Natural killer cell treated with Interleukin-12 subunit alpha and Interleukin-12 subunit beta and Interleukin-15 and Interleukin-18, amount 100 ng/mL, for 72 hours (primary cell): ENCODE measurements around the gene SETD6. TPM values are rescaled to one million over a fixed set of nuclear protein-coding genes. Genes with fewer than 3 reads are reported as not detected.

Experiments used
- ATAC-seq, 2 donors: fragments of 150-1000 bp; cut with Tn5 transposase in 1 of 2; sonication (Bioruptor Pico), chemical (Tn5 transposase) in 1 of 2; 2 replicates each; pipeline ENCODE4 v1.10.0; 2021
- DNase-seq: peaks from one replicate; pipeline ENCODE4 v3.0.0; 2022; ENCODE audit warnings: low spot score
- H3K27ac Mint-ChIP-seq, 2 donors: 1 replicate in 1 of 2; 2 replicates in 1 of 2; pipeline ENCODE4 v1.8.0; 2022; ENCODE audit warnings: mixed read lengths in 2 of 2, mild to moderate bottlenecking in 1 of 2, moderate library complexity in 1 of 2
- H3K27me3 Mint-ChIP-seq, 2 donors: 1 replicate in 1 of 2; 2 replicates in 1 of 2; pipeline ENCODE4 v1.8.0; 2022; ENCODE audit warnings: mixed read lengths in 2 of 2
- H3K36me3 Mint-ChIP-seq: one replicate; pipeline ENCODE4 v1.8.0; 2022; ENCODE audit warnings: mixed read lengths
- H3K4me1 Mint-ChIP-seq, 2 donors: 1 replicate in 1 of 2; 2 replicates in 1 of 2; pipeline ENCODE4 v1.8.0; 2022; ENCODE audit warnings: low read depth in 2 of 2, mixed read lengths in 2 of 2, mild to moderate bottlenecking in 1 of 2
- H3K4me3 Mint-ChIP-seq: one replicate; pipeline ENCODE4 v1.8.0; 2022; ENCODE audit warnings: mixed read lengths
- H3K9me3 Mint-ChIP-seq: 2 replicates; pipeline ENCODE4 v1.8.0; 2022; ENCODE audit warnings: mixed read lengths
- total RNA-seq, 2 donors: library from RNA; stranded (reverse); gene quantifications; one replicate each; pipeline ENCODE4 v1.2.3, GENCODE V29; 2022

The SETD6 gene
- total RNA-seq, result 10 to 100 TPM; 16.4 to 29.1 TPM

GRCh38 chr16:58515125-58515870 lies at the start of gene SETD6:
SETD6 (plus strand) TSS chr16:58515517; CDS start chr16:58515538, 21 bp downstream.
- no peaks in the 10 kb centered on the region for H3K9me3 Mint-ChIP-seq
- peaks cover 25 to 29% of the 10 kb centered on the region in 2 donors for H3K4me1 Mint-ChIP-seq
- no peaks in the 10 kb centered on the region for H3K27me3 Mint-ChIP-seq
- peak; percentile 85 for DNase-seq
- H3K4me3 Mint-ChIP-seq, result peak within 1 kb of the TSS; percentile 96
- H3K27ac Mint-ChIP-seq, result peak within 1 kb of the TSS; percentile 72 to 89
- peak; percentile 92 to 95 for ATAC-seq
- H3K36me3 Mint-ChIP-seq, result peaks cover 8% of the 10 kb centered on the region

- Mint-ChIP-seq H3K4me1 (peaks cover 16 to 17% of the 10 kb centered on the region in 2 donors), H3K27me3 (peaks cover 23 to 37% of the 10 kb centered on the region in 2 donors), H3K9me3 (no peaks in the 10 kb centered on the region), H3K36me3 (no peaks in the 10 kb centered on the region), H3K27ac (no peak overlapping the region), H3K4me3 (no peak overlapping the region)
- ATAC-seq (no peak), DNase-seq (no peak)
Observed at GRCh38 chr16:58465817-58466216, 49.5 kb upstream of the SETD6 start.

- ATAC-seq, result no peak
- H3K9me3 Mint-ChIP-seq, result no peaks in the 10 kb centered on the region
- H3K27ac Mint-ChIP-seq, result no peak overlapping the region
- no peaks in the 10 kb centered on the region for H3K36me3 Mint-ChIP-seq
- H3K4me1 Mint-ChIP-seq, result peaks cover 20 to 22% of the 10 kb centered on the region in 2 donors
- H3K4me3 Mint-ChIP-seq, result no peak overlapping the region
- no peak for DNase-seq
- H3K27me3 Mint-ChIP-seq, result peaks cover 23 to 37% of the 10 kb centered on the region in 2 donors
Observed at GRCh38 chr16:58466396-58466795, 48.9 kb upstream of the SETD6 start.

GRCh38 chr16:58467905-58468304 lies 47.4 kb upstream of the SETD6 start:
- no peak for DNase-seq
- ATAC-seq, result no peak
- Mint-ChIP-seq H3K36me3 (no peaks in the 10 kb centered on the region), H3K9me3 (no peaks in the 10 kb centered on the region), H3K4me3 (no peak overlapping the region), H3K27ac (no peak overlapping the region), H3K4me1 (peaks cover 28 to 29% of the 10 kb centered on the region in 2 donors), H3K27me3 (peaks cover 23 to 37% of the 10 kb centered on the region in 2 donors)

- DNase-seq (no peak), ATAC-seq (peak in 1 of 2 donors; percentile 57)
- Mint-ChIP-seq H3K27ac (no peak overlapping the region), H3K36me3 (no peaks in the 10 kb centered on the region), H3K4me3 (no peak overlapping the region), H3K4me1 (peaks cover 35 to 38% of the 10 kb centered on the region in 2 donors), H3K27me3 (peaks cover 25 to 26% of the 10 kb centered on the region in 2 donors), H3K9me3 (no peaks in the 10 kb centered on the region)
Observed at GRCh38 chr16:58471209-58471975, 43.9 kb upstream of the SETD6 start.

- peak; percentile 23 for DNase-seq
- Mint-ChIP-seq H3K27me3 (peaks cover 17 to 19% of the 10 kb centered on the region in 2 donors), H3K4me1 (peaks cover 35 to 38% of the 10 kb centered on the region in 2 donors), H3K36me3 (no peaks in the 10 kb centered on the region), H3K27ac (no peak overlapping the region), H3K4me3 (no peak overlapping the region), H3K9me3 (no peaks in the 10 kb centered on the region)
- ATAC-seq, result no peak
Observed at GRCh38 chr16:58472266-58472665, 43.1 kb upstream of the SETD6 start.

GRCh38 chr16:58472827-58473226 lies 42.5 kb upstream of the SETD6 start:
- Mint-ChIP-seq H3K4me3 (no peak overlapping the region), H3K9me3 (no peaks in the 10 kb centered on the region), H3K4me1 (peaks cover 35 to 38% of the 10 kb centered on the region in 2 donors), H3K27ac (peak overlapping the region in 1 of 2 donors; percentile 22), H3K36me3 (no peaks in the 10 kb centered on the region), H3K27me3 (peaks cover 11 to 16% of the 10 kb centered on the region in 2 donors)
- ATAC-seq (no peak), DNase-seq (no peak)

- Mint-ChIP-seq H3K4me3 (no peak overlapping the region), H3K4me1 (peaks cover 33 to 38% of the 10 kb centered on the region in 2 donors), H3K9me3 (no peaks in the 10 kb centered on the region), H3K27ac (no peak overlapping the region), H3K36me3 (no peaks in the 10 kb centered on the region), H3K27me3 (peaks cover under 1 to 13% of the 10 kb centered on the region in 2 donors)
- DNase-seq, result no peak
- ATAC-seq, result no peak
Observed at GRCh38 chr16:58474296-58474695, 41.0 kb upstream of the SETD6 start.

GRCh38 chr16:58475091-58475619 lies 40.2 kb upstream of the SETD6 start:
- DNase-seq (no peak), ATAC-seq (no peak)
- H3K36me3 Mint-ChIP-seq, result no peaks in the 10 kb centered on the region
- H3K4me3 Mint-ChIP-seq, result no peak overlapping the region
- H3K9me3 Mint-ChIP-seq, result no peaks in the 10 kb centered on the region
- H3K27ac Mint-ChIP-seq, result no peak overlapping the region
- peaks cover 31 to 32% of the 10 kb centered on the region in 2 donors for H3K4me1 Mint-ChIP-seq
- H3K27me3 Mint-ChIP-seq, result peaks cover 0 to 16% of the 10 kb centered on the region in 2 donors

GRCh38 chr16:58476791-58477190 lies 38.5 kb upstream of the SETD6 start:
- Mint-ChIP-seq H3K36me3 (no peaks in the 10 kb centered on the region), H3K27ac (no peak overlapping the region), H3K27me3 (peaks cover 0 to 16% of the 10 kb centered on the region in 2 donors), H3K4me3 (no peak overlapping the region), H3K4me1 (peaks cover 17 to 18% of the 10 kb centered on the region in 2 donors), H3K9me3 (no peaks in the 10 kb centered on the region)
- DNase-seq, result no peak
- no peak for ATAC-seq

GRCh38 chr16:58478427-58478826 lies 36.9 kb upstream of the SETD6 start:
- Mint-ChIP-seq H3K4me3 (no peak overlapping the region), H3K27ac (no peak overlapping the region), H3K4me1 (peaks cover 8 to 9% of the 10 kb centered on the region in 2 donors), H3K9me3 (no peaks in the 10 kb centered on the region), H3K36me3 (no peaks in the 10 kb centered on the region), H3K27me3 (peaks cover 9 to 12% of the 10 kb centered on the region in 2 donors)
- no peak for ATAC-seq
- DNase-seq, result no peak

GRCh38 chr16:58481226-58481869 lies 34.0 kb upstream of the SETD6 start:
- H3K4me3 Mint-ChIP-seq, result no peak overlapping the region
- H3K4me1 Mint-ChIP-seq, result no peaks in the 10 kb centered on the region
- no peak overlapping the region for H3K27ac Mint-ChIP-seq
- H3K27me3 Mint-ChIP-seq, result peaks cover 3 to 13% of the 10 kb centered on the region in 2 donors
- H3K9me3 Mint-ChIP-seq, result no peaks in the 10 kb centered on the region
- H3K36me3 Mint-ChIP-seq, result no peaks in the 10 kb centered on the region
- DNase-seq (no peak), ATAC-seq (peak in 1 of 2 donors; percentile 10)

GRCh38 chr16:58481931-58482330 lies 33.4 kb upstream of the SETD6 start:
- H3K4me3 Mint-ChIP-seq, result no peak overlapping the region
- ATAC-seq (peak in 1 of 2 donors; percentile 45), DNase-seq (no peak)
- H3K9me3 Mint-ChIP-seq, result no peaks in the 10 kb centered on the region
- H3K27ac Mint-ChIP-seq, result no peak overlapping the region
- H3K27me3 Mint-ChIP-seq, result peaks cover 3 to 13% of the 10 kb centered on the region in 2 donors
- H3K4me1 Mint-ChIP-seq, result no peaks in the 10 kb centered on the region
- no peaks in the 10 kb centered on the region for H3K36me3 Mint-ChIP-seq
